Cardiac muscle cell (in vitro differentiated cells and primary cell): Measurements from ENCODE around the gene INPP5A. TPM values are rescaled to one million over a fixed set of nuclear protein-coding genes. Genes with fewer than 3 reads are reported as not detected.

Source experiments
- DNase-seq, 2 donors: peaks; one replicate each; pipeline versions ENCODE4 v3.0.0 to v3.0.0-alpha.2; 2010 to 2017; ENCODE audit warnings: low read depth in 1 of 2, low spot score in 1 of 2
- H3K27ac ChIP-seq: fragments of 200-600 bp; sonication (generic); 2 replicates; pipeline ENCODE4 v1.5.1; 2016
- H3K27me3 ChIP-seq: fragments of 200-600 bp; sonication (generic); 2 replicates; pipeline ENCODE4 v1.6.0; 2016; ENCODE audit warnings: control low read depth
- H3K36me3 ChIP-seq: fragments of 200-600 bp; sonication (generic); 2 replicates; pipeline ENCODE4 v1.5.1; 2016; ENCODE audit warnings: control low read depth
- H3K4me1 ChIP-seq: fragments of 200-600 bp; sonication (generic); 2 replicates; pipeline ENCODE4 v1.8.1; 2017; ENCODE audit warnings: low read depth, mild to moderate bottlenecking, mixed run types
- H3K4me3 ChIP-seq: fragments of 200-600 bp; sonication (generic); 2 replicates; pipeline ENCODE4 v1.5.1; 2016; ENCODE audit warnings: mild to moderate bottlenecking
- H3K9me3 ChIP-seq: fragments of 200-600 bp; sonication (generic); 2 replicates; pipeline ENCODE4 v1.5.1; 2017; ENCODE audit warnings: low read depth, mild to moderate bottlenecking, control low read depth
- polyA plus RNA-seq: library from polyadenylated mRNA; unstranded; fragments of >200 nt; fragmentation: Nextera tagmentation; extraction: Ambion mirVana; gene quantifications from 2 replicates; pipeline ENCODE4 v1.2.1, GENCODE V29; 2016
- total RNA-seq: library from RNA; depleted of rRNA; stranded (reverse); fragments of >200 nt; gene quantifications from 2 replicates; pipeline ENCODE4 v1.2.3, GENCODE V29; 2016
- TF ChIP-seq, protein P1 (sequence below): IDR thresholded peaks from 2 replicates; pipeline ENCODE4 v1.5.1; 2012; ENCODE audit warnings: low read depth, mild to moderate bottlenecking, low read length

INPP5A gene
- total and polyA plus RNA-seq, 2 experiments from 2014 or later: 87.0 to 90.4 TPM

DNA sequence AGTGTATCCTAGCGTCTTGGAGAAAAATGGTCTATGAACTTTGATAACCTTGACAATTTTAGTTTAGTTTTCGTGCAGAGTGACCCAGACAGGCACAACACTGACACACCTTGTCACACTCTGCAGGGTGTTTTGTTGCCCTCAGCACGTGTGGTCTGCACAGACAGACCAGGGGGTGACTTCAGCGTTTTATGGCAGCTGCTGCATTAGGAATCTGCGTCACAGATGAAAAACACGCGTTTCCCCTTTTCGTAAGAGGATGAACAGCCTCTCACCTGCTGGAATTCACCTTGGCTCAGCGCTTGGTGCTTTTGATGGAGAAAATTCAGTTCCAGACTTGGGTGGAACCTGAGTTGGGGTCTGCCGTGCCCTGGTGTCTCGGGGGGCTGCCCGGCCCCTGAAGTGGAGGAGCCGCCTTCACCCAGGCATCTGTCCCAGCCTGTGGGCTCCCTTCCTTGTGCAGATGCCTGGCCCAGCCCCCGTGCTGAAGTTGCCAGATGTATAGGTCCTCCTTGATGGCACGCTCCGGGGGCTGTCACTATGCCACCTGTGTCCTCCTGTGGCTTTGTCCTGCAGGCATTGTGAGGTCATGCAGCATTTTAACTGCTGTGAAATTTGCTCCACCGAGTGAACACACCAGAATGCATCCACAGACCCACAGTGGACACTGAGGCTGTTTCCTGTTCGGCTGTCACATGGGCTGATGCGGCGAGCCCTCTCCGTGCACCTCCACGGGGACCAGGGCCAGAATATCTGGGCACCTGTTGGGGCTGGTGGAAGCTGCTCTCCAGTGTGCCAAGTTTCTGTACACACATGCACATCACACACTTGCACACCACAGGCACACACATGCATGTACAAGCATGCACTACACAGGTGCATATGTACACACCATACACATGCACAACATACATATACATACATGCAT lies 18.3 kb downstream of the INPP5A start:
- Histone ChIP-seq H3K4me3 (no peak overlapping the region), H3K9me3 (no peaks in the 10 kb centered on the region), H3K4me1 (no peaks in the 10 kb centered on the region), H3K36me3 (no peaks in the 10 kb centered on the region), H3K27me3 (no peaks in the 10 kb centered on the region), H3K27ac (no peak overlapping the region)
- DNase-seq: no peak
- TF ChIP-seq, protein P1, sequence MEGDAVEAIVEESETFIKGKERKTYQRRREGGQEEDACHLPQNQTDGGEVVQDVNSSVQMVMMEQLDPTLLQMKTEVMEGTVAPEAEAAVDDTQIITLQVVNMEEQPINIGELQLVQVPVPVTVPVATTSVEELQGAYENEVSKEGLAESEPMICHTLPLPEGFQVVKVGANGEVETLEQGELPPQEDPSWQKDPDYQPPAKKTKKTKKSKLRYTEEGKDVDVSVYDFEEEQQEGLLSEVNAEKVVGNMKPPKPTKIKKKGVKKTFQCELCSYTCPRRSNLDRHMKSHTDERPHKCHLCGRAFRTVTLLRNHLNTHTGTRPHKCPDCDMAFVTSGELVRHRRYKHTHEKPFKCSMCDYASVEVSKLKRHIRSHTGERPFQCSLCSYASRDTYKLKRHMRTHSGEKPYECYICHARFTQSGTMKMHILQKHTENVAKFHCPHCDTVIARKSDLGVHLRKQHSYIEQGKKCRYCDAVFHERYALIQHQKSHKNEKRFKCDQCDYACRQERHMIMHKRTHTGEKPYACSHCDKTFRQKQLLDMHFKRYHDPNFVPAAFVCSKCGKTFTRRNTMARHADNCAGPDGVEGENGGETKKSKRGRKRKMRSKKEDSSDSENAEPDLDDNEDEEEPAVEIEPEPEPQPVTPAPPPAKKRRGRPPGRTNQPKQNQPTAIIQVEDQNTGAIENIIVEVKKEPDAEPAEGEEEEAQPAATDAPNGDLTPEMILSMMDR: no peak

DNA sequence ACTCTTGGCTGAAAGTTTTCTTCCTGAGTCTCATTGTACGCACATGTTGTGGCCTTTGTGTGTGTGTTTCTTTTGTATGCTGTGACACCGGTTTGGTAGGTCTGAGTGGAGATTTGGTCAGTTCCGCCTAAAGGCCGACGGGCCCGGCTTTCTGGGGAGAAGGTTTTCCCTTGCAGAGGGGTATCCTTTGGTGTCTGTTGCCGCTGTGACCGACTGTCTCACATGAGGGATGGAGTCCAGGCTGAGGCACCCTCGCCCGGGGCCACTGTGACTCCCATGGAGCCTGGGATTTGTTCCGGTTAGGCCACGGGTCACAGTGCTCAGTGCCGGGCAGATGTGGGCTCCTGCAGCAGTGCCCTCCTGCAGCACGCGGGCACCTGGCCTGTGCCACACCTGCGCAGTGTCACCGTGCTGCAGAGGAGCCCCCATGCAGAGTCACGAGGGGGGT lies 19.4 kb downstream of the INPP5A start:
- H3K9me3 ChIP-seq: no peaks in the 10 kb centered on the region
- no peaks in the 10 kb centered on the region for H3K4me1 ChIP-seq
- H3K27me3 ChIP-seq: no peaks in the 10 kb centered on the region
- no peak for DNase-seq
- no peaks in the 10 kb centered on the region for H3K36me3 ChIP-seq
- no peak overlapping the region for H3K27ac ChIP-seq
- TF ChIP-seq, protein P1: no peak
- no peak overlapping the region for H3K4me3 ChIP-seq

DNA sequence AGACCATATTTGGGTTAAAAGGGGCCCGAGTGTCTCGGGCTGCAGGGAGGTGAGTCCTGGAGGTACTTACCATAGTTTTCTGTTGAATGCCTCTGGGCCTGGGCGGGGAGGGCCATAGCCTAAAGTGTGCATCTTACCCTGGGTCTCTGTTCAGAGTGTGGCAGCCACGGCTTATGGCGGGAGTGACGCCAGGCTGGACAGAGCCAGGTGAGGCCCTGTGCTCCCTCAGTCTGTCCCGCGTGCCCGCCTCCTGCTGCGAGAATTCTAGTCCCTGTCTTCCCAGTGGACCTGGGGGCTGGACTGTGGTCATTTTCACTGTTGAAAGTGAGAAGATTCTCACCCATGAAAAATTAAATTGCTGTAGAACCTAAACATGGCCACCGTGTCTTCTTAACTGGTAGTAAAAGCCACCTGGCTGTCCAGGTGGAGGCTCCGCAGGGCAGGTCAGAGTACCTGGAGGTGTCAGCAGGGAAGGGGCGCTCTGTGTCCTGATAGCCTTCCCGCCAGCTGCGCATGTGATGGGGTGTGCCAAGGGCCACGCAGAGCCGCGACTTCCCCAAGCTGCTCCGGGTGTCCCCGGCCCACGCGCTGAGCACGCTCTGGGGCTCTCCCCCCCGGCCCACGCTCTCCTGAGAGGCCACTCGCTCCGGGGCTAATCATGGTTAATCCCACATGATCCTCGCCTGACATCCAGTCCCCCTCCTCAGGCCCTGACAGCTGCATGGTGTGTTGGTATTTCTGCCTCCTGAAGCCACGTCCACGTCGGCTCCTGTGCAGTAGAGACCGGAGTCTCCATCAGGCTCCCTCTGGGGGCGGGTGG lies 20.3 kb downstream of the INPP5A start:
- H3K27me3 ChIP-seq: no peaks in the 10 kb centered on the region
- TF ChIP-seq, protein P1: no peak

DNA sequence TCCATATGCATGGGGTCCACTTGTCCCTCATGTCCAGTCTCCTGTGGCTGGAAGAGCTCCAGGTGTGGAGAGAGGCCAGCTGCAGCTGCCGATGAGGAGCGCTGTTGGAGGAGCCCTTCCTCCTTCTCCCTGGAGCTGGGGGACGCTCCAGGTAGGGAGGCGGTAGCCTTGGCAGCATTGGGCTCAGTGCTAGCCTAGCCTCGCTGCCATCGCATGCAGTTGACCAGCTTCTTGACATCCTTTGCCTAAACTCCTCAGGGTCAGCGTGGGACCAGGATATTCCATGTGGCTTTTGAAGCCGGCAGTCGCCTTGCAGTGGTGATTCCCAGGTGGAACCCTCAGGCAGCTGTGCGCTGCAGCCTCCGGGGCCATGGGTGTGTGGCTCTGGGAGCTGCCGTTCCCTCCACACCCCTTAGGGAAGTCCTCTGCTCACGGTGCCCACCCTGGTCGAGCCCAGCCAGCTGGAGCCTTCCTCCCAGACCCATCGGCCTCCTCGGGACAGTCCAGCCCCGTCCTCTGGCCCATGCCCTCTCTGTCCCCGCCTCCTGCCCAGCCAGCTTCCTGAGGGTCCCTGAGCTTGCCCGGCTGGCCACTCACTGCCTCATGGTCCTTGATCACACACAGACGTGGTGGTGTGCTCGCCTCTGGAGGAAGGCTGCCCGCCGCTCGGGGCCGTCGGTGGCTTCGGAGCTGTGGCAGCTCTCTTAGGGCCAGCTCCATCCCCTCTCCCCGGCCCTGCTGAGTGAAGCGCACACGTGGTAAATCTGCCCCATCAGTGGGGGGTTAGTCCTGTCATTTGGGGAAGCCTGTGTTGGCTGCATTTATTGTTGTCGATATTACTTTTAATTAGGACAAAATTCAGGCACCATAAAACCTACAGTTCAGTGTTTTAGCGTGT lies 21.2 kb downstream of the INPP5A start:
- no peaks in the 10 kb centered on the region for H3K4me1 ChIP-seq
- no peak for DNase-seq
- no peak overlapping the region for H3K27ac ChIP-seq
- no peaks in the 10 kb centered on the region for H3K27me3 ChIP-seq
- TF ChIP-seq, protein P1: no peak
- H3K4me3 ChIP-seq: no peak overlapping the region
- H3K36me3 ChIP-seq: no peaks in the 10 kb centered on the region
- no peaks in the 10 kb centered on the region for H3K9me3 ChIP-seq

More for the DNA sequence above, 20.3 kb downstream of the INPP5A start:
- Histone ChIP-seq H3K36me3 (no peaks in the 10 kb centered on the region), H3K4me1 (no peaks in the 10 kb centered on the region), H3K9me3 (no peaks in the 10 kb centered on the region), H3K27ac (no peak overlapping the region), H3K4me3 (no peak overlapping the region)
- no peak for DNase-seq

- Histone ChIP-seq H3K36me3 (no peaks in the 10 kb centered on the region), H3K27ac (no peak overlapping the region), H3K9me3 (no peaks in the 10 kb centered on the region), H3K4me1 (no peaks in the 10 kb centered on the region), H3K27me3 (no peaks in the 10 kb centered on the region), H3K4me3 (no peak overlapping the region)
- no peak for DNase-seq
- TF ChIP-seq, protein P1: no peak
Measured at GRCh38 chr10:132559538-132559937, 22.0 kb downstream of the INPP5A start.
